K562 (cell line): ENCODE measurements around the gene TMEM63A. TPM values are rescaled to one million over a fixed set of nuclear protein-coding genes. Genes with fewer than 3 reads are reported as not detected.

Experiments used
- ADNP ChIP-seq: fragments of 200-800 bp; sonication (Bioruptor generic); IDR thresholded peaks from 2 replicates; pipeline ENCODE4 v1.6.1; 2016; ENCODE audit warnings: missing genetic modification characterization, missing compliant biosample characterization
- BMI1 ChIP-seq: fragments of 150-350 bp; IDR thresholded peaks from 2 replicates; pipeline ENCODE4 v1.6.1; 2014; ENCODE audit warnings: low read length
- BRCA1 ChIP-seq, 2 experiments: fragments of 450-650 bp in 1 of 2; sonication (generic) in 1 of 2; formaldehyde crosslinking in 1 of 2; IDR thresholded peaks; 2 replicates each; pipeline versions ENCODE4 v1.5.0 to v1.6.1; 2017 to 2020; ENCODE audit warnings: mild to moderate bottlenecking in 1 of 2, missing genetic modification reagents in 1 of 2
- CAMTA2 ChIP-seq: fragments of 250-450 bp; sonication (Bioruptor Pico); conservative IDR thresholded peaks from 2 replicates; pipeline ENCODE4 v1.5.1; 2022
- CBX3 ChIP-seq, 2 experiments: IDR thresholded peaks; 1 replicate in 1 of 2; 2 replicates in 1 of 2; pipeline ENCODE4 v1.6.1; 2012; ENCODE audit warnings: inconsistent platforms in 2 of 2, low read length in 2 of 2, borderline replicate concordance in 1 of 2, control low read depth in 1 of 2
- FOXJ2 ChIP-seq: fragments of 200-800 bp; sonication (Bioruptor generic); IDR thresholded peaks from 2 replicates; pipeline ENCODE4 v1.6.1; 2016; ENCODE audit warnings: missing genetic modification characterization, missing compliant biosample characterization
- GABPB1 ChIP-seq: sonication (generic); formaldehyde crosslinking; IDR thresholded peaks from 2 replicates; pipeline ENCODE4 v1.8.0; 2022; ENCODE audit warnings: mild to moderate bottlenecking, missing genetic modification reagents
- KHSRP ChIP-seq: fragments of 450-650 bp; IDR thresholded peaks from 2 replicates; pipeline ENCODE4 v1.6.1; 2017
- KLF1 ChIP-seq: fragments of 450-650 bp; IDR thresholded peaks from 2 replicates; pipeline ENCODE4 v1.6.1; 2016; ENCODE audit warnings: missing genetic modification characterization, missing compliant biosample characterization
- MTA3 ChIP-seq: fragments of 450-650 bp; formaldehyde crosslinking; IDR thresholded peaks from 2 replicates; pipeline ENCODE4 v1.6.1; 2017; ENCODE audit warnings: mild to moderate bottlenecking, borderline replicate concordance
- NR2C2 ChIP-seq, 2 experiments: fragments of 200-800 bp in 1 of 2; sonication (Bioruptor generic) in 1 of 2; sonication (generic) in 1 of 2; formaldehyde crosslinking in 1 of 2; IDR thresholded peaks; 2 replicates each; pipeline versions ENCODE4 v1.6.1 to v1.8.0; 2016 to 2022; ENCODE audit warnings: mild to moderate bottlenecking in 1 of 2, missing compliant biosample characterization in 1 of 2, missing genetic modification characterization in 1 of 2, missing genetic modification reagents in 1 of 2
- PHF8 ChIP-seq: fragments of 200-600 bp; sonication (generic); IDR thresholded peaks from 2 replicates; pipeline ENCODE4 v1.6.1; 2012; ENCODE audit warnings: mixed run types, mild to moderate bottlenecking, inconsistent platforms, low read length, moderate library complexity, borderline replicate concordance
- SAFB ChIP-seq: fragments of 200-400 bp; formaldehyde crosslinking; IDR thresholded peaks from 2 replicates; pipeline ENCODE4 v1.6.1; 2017; ENCODE audit warnings: low read depth, low read length, borderline replicate concordance
- SAFB2 ChIP-seq: fragments of 200-400 bp; formaldehyde crosslinking; IDR thresholded peaks from 2 replicates; pipeline ENCODE4 v1.6.1; 2018; ENCODE audit warnings: borderline replicate concordance, low read length, low read depth, moderate library complexity; ENCODE audit not compliant: severe bottlenecking
- ZNF174 ChIP-seq: fragments of 250-450 bp; sonication (Bioruptor Pico); IDR thresholded peaks from 2 replicates; pipeline ENCODE4 v1.4.0; 2020; ENCODE audit warnings: mild to moderate bottlenecking
- ZNF282 ChIP-seq: sonication (generic); formaldehyde crosslinking; IDR thresholded peaks from 2 replicates; pipeline ENCODE4 v1.8.1; 2023; ENCODE audit warnings: missing genetic modification reagents
- ZNF431 ChIP-seq: sonication (generic); formaldehyde crosslinking; IDR thresholded peaks from 2 replicates; pipeline ENCODE4 v1.8.0; 2022; ENCODE audit warnings: mild to moderate bottlenecking, missing genetic modification reagents
- ZNF436 ChIP-seq: fragments of 250-450, 450-650 bp; sonication (Bioruptor Pico); formaldehyde crosslinking; IDR thresholded peaks from 2 replicates; pipeline ENCODE4 v1.7.0; 2020; ENCODE audit warnings: mild to moderate bottlenecking
- polyA plus RNA-seq, 8 experiments: library from polyadenylated mRNA; depleted of rRNA in 4 of 8; stranded (reverse) in 5 of 8; unstranded in 3 of 8; fragments of >200 nt; fragmentation: Nextera tagmentation in 2 of 8; fragmentation: Illumina TruSeq in 1 of 8; extraction: Ambion mirVana in 2 of 8; extraction: Trizol in 1 of 8; gene quantifications; 2 replicates each; pipeline versions ENCODE4 v1.2.1 to v1.2.3, GENCODE V29; 2011 to 2014; ENCODE audit warnings: inconsistent platforms in 1 of 8, missing spikeins in 1 of 8
- total RNA-seq, 7 experiments: library from RNA; depleted of rRNA in 6 of 7; stranded (reverse); fragments of >200 nt in 6 of 7; fragmentation: Illumina TruSeq in 2 of 7; extraction: Trizol in 2 of 7; gene quantifications; 2 replicates each; pipeline versions ENCODE4 v1.2.1 to v1.2.3, GENCODE V29; 2011 to 2021; ENCODE audit warnings: low replicate concordance in 1 of 7
- TF ChIP-seq, protein P1 (sequence below): fragments of 450-650 bp; formaldehyde crosslinking; IDR thresholded peaks from 2 replicates; pipeline ENCODE4 v1.4.0; 2022; ENCODE audit warnings: mild to moderate bottlenecking, moderate library complexity
- TF ChIP-seq, protein P2 (sequence below): fragments of 250-450 bp; sonication (Bioruptor Pico); IDR thresholded peaks from 2 replicates; pipeline ENCODE4 v1.5.0; 2022; ENCODE audit warnings: mild to moderate bottlenecking
- TF ChIP-seq, protein P3 (sequence below): fragments of 250-450 bp; sonication (Bioruptor Pico); IDR thresholded peaks from 2 replicates; pipeline ENCODE4 v1.9.0; 2021; ENCODE audit warnings: mild to moderate bottlenecking, inconsistent platforms

TMEM63A gene
- total and polyA plus RNA-seq, 9 of the 15 experiments (the other 6 are each of a cell fraction or from before 2014, with no cell fraction given), result 2.0 to 54.6 (median 17.5) TPM

DNA sequence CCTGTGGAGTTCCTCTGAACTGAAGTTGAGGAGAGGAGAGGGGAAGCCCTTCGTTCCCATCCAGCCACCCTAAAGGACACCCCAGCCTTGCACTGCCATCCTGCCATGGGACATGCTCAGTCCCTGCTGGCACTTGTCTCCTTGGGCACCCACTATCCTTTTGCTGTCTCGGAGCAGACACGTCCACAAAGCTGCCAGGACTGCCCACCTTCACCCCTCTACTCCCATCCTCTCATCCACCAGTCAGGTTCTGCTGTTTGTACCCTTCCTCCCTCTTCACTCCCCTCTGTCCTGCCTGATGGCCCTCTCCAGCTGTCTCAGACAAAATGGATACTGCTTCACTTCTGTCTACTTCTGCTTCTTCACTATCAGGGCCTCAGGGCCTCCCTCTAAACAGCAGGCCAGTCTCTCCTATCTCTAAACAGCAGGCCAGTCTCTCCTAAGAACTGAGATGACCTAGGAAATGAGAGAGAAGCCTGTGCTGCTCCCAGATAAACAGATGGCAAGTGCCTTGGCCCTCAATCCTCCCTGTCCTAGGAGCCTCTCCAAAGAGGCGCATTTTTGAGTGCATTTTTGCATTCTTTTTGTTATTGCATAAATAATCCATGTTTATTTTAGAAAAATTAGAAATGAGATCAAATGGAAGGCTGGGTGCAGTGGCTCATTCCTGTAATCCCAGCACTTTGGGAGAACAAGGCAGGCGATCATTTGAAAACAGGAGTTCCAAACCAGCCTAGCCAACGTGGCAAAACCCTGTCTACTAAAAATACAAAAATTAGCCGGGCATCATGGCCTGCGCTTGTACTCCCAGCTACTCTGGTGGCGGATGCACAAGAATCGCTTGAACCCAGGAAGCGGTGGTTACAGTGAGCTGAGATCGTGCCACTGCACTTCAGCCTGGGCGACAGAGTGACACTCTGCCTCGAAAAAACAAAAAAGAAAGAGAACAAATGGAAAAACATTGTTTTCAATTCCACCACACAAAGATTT lies 46.3 kb upstream of the TMEM63A start (continued):
- TF ChIP-seq ZNF431 (CRISPR knock-in tag) (peak; percentile 45; the same call in 1 of the 2 replicates), FOXJ2 (tag) (peak; percentile 74; the same call in 1 of the 2 replicates), BRCA1 (IDR thresholded peaks at IDR 0.05) (no peak), BRCA1 (CRISPR knock-in tag; IDR thresholded peaks at IDR 0.05) (no peak), ZNF174 (CRISPR knock-in tag) (no peak), CBX3 (IDR thresholded peaks at IDR 0.05; ENCODE audit: borderline replicate concordance in 1 of 2, low read length in 2 of 2) (peak in 1 of 2 experiments; percentile 88; a peak in 1 of 3 replicates), GABPB1 (peak; percentile 76), KHSRP (peak; percentile 84), MTA3 (peak; percentile 92), SAFB2 (no peak), ZNF436 (no peak), ADNP (peak; percentile 84), BMI1 (no peak), SAFB (no peak), ZNF282 (CRISPR knock-in tag) (no peak), NR2C2 (CRISPR knock-in tag; IDR thresholded peaks at IDR 0.05) (0 out of 2 replicates have a peak, but pooled peaks have one; percentile 25), NR2C2 (tag; IDR thresholded peaks at IDR 0.05) (peak; percentile 86), PHF8 (peak; percentile 52; the same call in 1 of the 2 replicates), KLF1 (tag) (peak; percentile 84), CAMTA2 (CRISPR knock-in tag) (no peak)
- TF ChIP-seq, protein P1, sequence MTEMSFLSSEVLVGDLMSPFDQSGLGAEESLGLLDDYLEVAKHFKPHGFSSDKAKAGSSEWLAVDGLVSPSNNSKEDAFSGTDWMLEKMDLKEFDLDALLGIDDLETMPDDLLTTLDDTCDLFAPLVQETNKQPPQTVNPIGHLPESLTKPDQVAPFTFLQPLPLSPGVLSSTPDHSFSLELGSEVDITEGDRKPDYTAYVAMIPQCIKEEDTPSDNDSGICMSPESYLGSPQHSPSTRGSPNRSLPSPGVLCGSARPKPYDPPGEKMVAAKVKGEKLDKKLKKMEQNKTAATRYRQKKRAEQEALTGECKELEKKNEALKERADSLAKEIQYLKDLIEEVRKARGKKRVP (CRISPR knock-in tag), result peak; percentile 76
- TF ChIP-seq, protein P2, sequence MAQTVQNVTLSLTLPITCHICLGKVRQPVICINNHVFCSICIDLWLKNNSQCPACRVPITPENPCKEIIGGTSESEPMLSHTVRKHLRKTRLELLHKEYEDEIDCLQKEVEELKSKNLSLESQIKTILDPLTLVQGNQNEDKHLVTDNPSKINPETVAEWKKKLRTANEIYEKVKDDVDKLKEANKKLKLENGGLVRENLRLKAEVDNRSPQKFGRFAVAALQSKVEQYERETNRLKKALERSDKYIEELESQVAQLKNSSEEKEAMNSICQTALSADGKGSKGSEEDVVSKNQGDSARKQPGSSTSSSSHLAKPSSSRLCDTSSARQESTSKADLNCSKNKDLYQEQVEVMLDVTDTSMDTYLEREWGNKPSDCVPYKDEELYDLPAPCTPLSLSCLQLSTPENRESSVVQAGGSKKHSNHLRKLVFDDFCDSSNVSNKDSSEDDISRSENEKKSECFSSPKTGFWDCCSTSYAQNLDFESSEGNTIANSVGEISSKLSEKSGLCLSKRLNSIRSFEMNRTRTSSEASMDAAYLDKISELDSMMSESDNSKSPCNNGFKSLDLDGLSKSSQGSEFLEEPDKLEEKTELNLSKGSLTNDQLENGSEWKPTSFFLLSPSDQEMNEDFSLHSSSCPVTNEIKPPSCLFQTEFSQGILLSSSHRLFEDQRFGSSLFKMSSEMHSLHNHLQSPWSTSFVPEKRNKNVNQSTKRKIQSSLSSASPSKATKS (CRISPR knock-in tag), result no peak; the same call in 1 of the 2 replicates
- TF ChIP-seq, protein P3, sequence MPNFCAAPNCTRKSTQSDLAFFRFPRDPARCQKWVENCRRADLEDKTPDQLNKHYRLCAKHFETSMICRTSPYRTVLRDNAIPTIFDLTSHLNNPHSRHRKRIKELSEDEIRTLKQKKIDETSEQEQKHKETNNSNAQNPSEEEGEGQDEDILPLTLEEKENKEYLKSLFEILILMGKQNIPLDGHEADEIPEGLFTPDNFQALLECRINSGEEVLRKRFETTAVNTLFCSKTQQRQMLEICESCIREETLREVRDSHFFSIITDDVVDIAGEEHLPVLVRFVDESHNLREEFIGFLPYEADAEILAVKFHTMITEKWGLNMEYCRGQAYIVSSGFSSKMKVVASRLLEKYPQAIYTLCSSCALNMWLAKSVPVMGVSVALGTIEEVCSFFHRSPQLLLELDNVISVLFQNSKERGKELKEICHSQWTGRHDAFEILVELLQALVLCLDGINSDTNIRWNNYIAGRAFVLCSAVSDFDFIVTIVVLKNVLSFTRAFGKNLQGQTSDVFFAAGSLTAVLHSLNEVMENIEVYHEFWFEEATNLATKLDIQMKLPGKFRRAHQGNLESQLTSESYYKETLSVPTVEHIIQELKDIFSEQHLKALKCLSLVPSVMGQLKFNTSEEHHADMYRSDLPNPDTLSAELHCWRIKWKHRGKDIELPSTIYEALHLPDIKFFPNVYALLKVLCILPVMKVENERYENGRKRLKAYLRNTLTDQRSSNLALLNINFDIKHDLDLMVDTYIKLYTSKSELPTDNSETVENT (CRISPR knock-in tag), result peak; percentile 70; the same call in 1 of the 2 replicates
